Breast epithelium (tissue), 4 donors: ENCODE measurements around the gene GPHA2. TPM values are rescaled to one million over a fixed set of nuclear protein-coding genes. Genes with fewer than 3 reads are reported as not detected.
"Not testable (repeated sequence)": the region's sequence is repeated elsewhere in the genome, so short reads cannot be mapped to it uniquely, and the experiment has no call there.

Experiments
- DNase-seq, 2 donors: peaks; one replicate each; pipeline ENCODE4 v3.0.0-alpha.2; 2019; ENCODE audit warnings: low spot score in 2 of 2
- H3K27ac ChIP-seq, 2 donors: fragments of 200-600 bp; sonication (generic) in 1 of 2; one replicate each; pipeline ENCODE4 v1.5.1; 2016 to 2019; ENCODE audit warnings: mild to moderate bottlenecking in 1 of 2
- H3K27me3 ChIP-seq, 2 donors: fragments of 200-600 bp; sonication (generic) in 1 of 2; one replicate each; pipeline versions ENCODE4 v1.5.1 to v1.6.0; 2017 to 2019; ENCODE audit warnings: control low read depth in 1 of 2, mild to moderate bottlenecking in 1 of 2
- H3K36me3 ChIP-seq: fragments of 200-600 bp; one replicate; pipeline ENCODE4 v1.5.1; 2019
- H3K4me1 ChIP-seq, 2 donors: fragments of 200-600 bp; sonication (generic); one replicate each; pipeline ENCODE4 v1.5.1; 2016 to 2019; ENCODE audit warnings: control low read depth in 1 of 2
- H3K4me3 ChIP-seq, 3 donors: fragments of 200-600 bp; sonication (generic); 1 replicate in 2 of 3; 2 replicates in 1 of 3; pipeline ENCODE4 v1.5.1; 2016 to 2019; ENCODE audit warnings: mild to moderate bottlenecking in 3 of 3, moderate library complexity in 2 of 3
- H3K9me3 ChIP-seq, 2 donors: fragments of 200-600 bp; sonication (generic) in 1 of 2; one replicate each; pipeline ENCODE4 v1.5.1; 2016 to 2019; ENCODE audit warnings: control low read depth in 1 of 2
- CTCF ChIP-seq, 3 donors: fragments of 450-650 bp; IDR thresholded peaks; one replicate each; pipeline ENCODE4 v1.5.1; 2016 to 2017; ENCODE audit warnings: antibody characterized with exemption in 3 of 3, mild to moderate bottlenecking in 3 of 3, moderate library complexity in 3 of 3
- POLR2A ChIP-seq: fragments of 450-650 bp; IDR thresholded peaks from one replicate; pipeline ENCODE4 v1.6.1; 2016; ENCODE audit warnings: antibody characterized with exemption, mild to moderate bottlenecking, moderate library complexity
- POLR2AphosphoS5 ChIP-seq, 3 donors: sonication (generic); formaldehyde crosslinking; IDR thresholded peaks; one replicate each; pipeline ENCODE4 v1.6.1; 2017; ENCODE audit warnings: antibody characterized with exemption in 3 of 3
- intact Hi-C: fragments of 100-400 bp; cut with DNase I; formaldehyde crosslinking; loops from one replicate; pipeline ENCODE4 v1.15.1; 2023; ENCODE audit warnings: low total_unique reads
- total RNA-seq, 3 donors: library from RNA; depleted of rRNA; stranded (reverse); fragments of >200 nt; gene quantifications; one replicate each; pipeline ENCODE4 v1.1.0, GENCODE V29; 2016

Gene GPHA2, protein sequence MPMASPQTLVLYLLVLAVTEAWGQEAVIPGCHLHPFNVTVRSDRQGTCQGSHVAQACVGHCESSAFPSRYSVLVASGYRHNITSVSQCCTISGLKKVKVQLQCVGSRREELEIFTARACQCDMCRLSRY
- not detected for total RNA-seq

DNA sequence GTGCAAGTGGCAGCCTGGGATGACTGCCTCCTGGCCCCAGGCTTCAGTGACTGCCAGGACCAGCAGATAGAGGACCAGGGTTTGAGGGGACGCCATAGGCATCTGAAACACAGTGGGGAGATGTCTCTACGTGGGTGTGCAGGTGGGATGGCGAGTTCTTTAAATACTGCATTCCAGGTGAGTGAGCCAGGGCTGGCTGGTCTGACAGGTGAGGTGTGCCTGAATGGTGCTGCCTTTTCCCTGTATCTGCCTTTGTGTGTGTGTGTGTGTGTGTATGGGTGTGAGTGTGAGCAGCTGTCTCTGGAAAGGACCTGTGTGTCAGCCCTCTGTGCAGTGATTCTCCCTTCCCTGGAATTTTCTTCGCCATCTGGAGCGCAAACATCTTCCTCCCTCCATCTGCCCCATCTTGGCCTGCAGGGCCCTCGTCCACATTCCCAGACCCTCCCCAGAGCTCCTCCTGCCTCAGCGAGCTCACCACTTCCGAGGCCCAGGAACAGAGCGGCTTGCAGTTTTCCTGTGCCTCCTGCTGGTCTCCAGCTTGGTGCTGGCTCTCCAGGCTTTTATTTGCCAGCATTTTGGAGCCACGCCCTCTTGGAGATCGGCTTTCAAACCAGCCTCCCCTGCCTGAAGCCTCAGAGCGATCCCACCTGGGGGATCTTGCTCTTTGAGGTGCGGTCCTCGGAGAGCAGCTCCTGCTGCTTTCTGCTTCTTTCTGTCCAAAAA lies at the start of gene GPHA2:
Gene GPHA2, minus strand, starts transcription at position 535 of the 723 bp plus-strand sequence. Its CDS starts 433 bp downstream, at position 102.
- DNase-seq: no peak
- H3K9me3 ChIP-seq: no peaks in the 10 kb centered on the region
- TF ChIP-seq POLR2AphosphoS5 (IDR thresholded peaks at IDR 0.05) (no peak), POLR2A (no peak), CTCF (IDR thresholded peaks at IDR 0.05) (no peak)
- intact Hi-C loops: no loop called here
- peaks cover 4% of the 10 kb centered on the region for H3K36me3 ChIP-seq
- H3K27me3 ChIP-seq: no peaks in the 10 kb centered on the region
- no peak within 1 kb of the TSS for H3K27ac ChIP-seq
- no peaks in the 10 kb centered on the region for H3K4me1 ChIP-seq
- H3K4me3 ChIP-seq: no peak within 1 kb of the TSS

- H3K27me3 ChIP-seq, DNase-seq, H3K9me3 ChIP-seq, intact Hi-C loops, H3K27ac ChIP-seq, H3K36me3 ChIP-seq, H3K4me1 ChIP-seq, H3K4me3 ChIP-seq: not testable (repeated sequence)
These were observed 47.6 kb upstream of the GPHA2 start for GRCh38 chr11:64983339-64983738.

DNA sequence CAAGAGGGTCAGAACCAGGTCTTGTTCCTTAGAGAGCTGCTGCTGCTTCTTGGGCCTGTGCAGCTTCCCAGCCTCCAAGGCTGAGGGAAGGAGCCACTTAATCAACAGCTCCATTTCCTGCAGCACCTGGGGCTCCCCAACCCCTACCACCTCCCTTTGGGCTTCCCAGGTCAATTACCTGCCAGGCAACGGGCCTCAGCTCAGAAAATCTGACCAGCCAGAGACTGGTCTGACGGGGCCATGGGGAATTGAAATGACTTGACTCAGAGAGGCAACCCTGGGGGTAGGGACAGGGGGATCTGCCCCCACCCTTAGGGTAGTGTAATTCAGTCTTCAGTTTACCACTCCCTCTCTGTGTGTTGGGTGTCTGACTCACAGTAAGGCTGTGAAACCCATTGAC lies 41.0 kb upstream of the GPHA2 start:
- Histone ChIP-seq H3K27ac (no peak overlapping the region), H3K36me3 (no peaks in the 10 kb centered on the region), H3K27me3 (no peaks in the 10 kb centered on the region), H3K9me3 (no peaks in the 10 kb centered on the region), H3K4me3 (no peak overlapping the region), H3K4me1 (no peaks in the 10 kb centered on the region)
- DNase-seq: no peak
- intact Hi-C loops: no loop called here
- TF ChIP-seq POLR2AphosphoS5 (IDR thresholded peaks at IDR 0.05) (no peak), POLR2A (no peak), CTCF (IDR thresholded peaks at IDR 0.05) (no peak)

DNA sequence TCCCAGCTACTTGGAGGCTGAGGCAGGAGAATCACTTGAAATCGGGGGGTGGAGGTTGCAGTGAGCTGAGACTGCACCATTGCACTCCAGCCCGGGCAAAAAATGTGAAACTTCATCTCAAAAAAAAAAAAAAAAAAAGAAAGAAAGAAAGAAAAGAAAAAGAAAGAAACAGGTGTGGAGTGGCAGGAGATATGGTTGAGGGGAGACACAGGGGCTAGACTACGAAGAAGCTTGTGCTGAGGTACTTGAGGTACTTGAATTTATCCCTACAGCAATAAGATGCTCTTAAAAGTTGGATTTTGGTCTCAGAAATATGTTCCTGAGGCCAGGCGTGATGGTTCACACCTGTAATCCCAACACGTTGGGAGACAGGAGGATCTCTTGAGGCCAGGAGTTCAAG lies 38.4 kb upstream of the GPHA2 start:
- no peaks in the 10 kb centered on the region for H3K27me3 ChIP-seq
- H3K27ac ChIP-seq: no peak overlapping the region
- no peaks in the 10 kb centered on the region for H3K36me3 ChIP-seq
- no peaks in the 10 kb centered on the region for H3K9me3 ChIP-seq
- DNase-seq: no peak
- no peak overlapping the region for H3K4me3 ChIP-seq
- H3K4me1 ChIP-seq: no peaks in the 10 kb centered on the region
- intact Hi-C loops: loop anchor here (5.0 kb wide), 1 partner anchor 1718 kb away; no protein-coding TSS in a partner anchor
- TF ChIP-seq POLR2AphosphoS5 (IDR thresholded peaks at IDR 0.05) (no peak), POLR2A (no peak), CTCF (IDR thresholded peaks at IDR 0.05) (no peak)

GRCh38 chr11:64971421-64972233 lies 35.9 kb upstream of the GPHA2 start, which contains the start of gene MAJIN:
TSS of gene MAJIN (minus strand) at chr11:64972108. CDS start at chr11:64959405, 12,703 bp downstream.
- intact Hi-C loops: loop anchor here (5.0 kb wide), 1 partner anchor 1721 kb away; no protein-coding TSS in a partner anchor
- Histone ChIP-seq H3K9me3 (no peaks in the 10 kb centered on the region), H3K4me1 (no peaks in the 10 kb centered on the region), H3K4me3 (peak within 1 kb of the TSS; percentile 17 to 58 (median 45)), H3K27ac (no peak within 1 kb of the TSS), H3K27me3 (no peaks in the 10 kb centered on the region), H3K36me3 (no peaks in the 10 kb centered on the region)
- TF ChIP-seq POLR2AphosphoS5 (IDR thresholded peaks at IDR 0.05) (peak in 1 of 3 donors; percentile 15), POLR2A (no peak), CTCF (IDR thresholded peaks at IDR 0.05) (no peak)
- peak; percentile 47 to 69 for DNase-seq
